ENCODE results near the gene TSKS. TPM values are rescaled to one million over a fixed set of nuclear protein-coding genes. Genes with fewer than 3 reads are reported as not detected.

Gene TSKS
- total RNA-seq, 2 experiments from 2014 or later: not detected

DNA sequence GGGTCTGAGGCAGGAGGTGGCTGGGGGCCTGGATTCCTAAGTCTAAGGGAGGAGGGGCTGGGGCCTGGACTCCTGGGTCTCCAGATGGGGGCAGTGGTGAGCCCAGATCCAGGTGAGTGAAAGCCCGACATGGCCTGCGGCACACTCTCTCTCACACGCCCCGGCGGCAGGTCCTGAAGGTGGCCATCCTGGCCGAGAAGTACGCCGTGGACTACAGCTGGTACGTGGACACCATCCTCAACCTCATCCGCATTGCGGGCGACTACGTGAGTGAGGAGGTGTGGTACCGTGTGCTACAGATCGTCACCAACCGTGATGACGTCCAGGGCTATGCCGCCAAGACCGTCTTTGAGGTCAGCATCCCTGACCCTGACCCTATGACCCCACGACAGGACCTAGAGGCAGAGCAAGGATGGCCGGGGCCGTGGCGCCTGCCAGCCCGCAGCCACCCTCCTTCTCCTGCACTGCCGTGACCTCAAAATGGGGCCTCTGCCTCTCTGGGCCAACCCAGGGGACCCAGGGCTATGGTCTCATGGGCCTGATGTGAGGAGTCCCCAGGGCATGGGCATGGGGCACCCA, 36.8 kb upstream of the TSKS start:
- no TSS peak for BruUV-seq (replicated peaks)
- Histone ChIP-seq H3K79me2 (ENCODE audit: insufficient read depth, low read depth, low read length) (no peaks in the 10 kb centered on the region), H4K20me1 (ENCODE audit: insufficient read depth, low read length) (no peaks in the 10 kb centered on the region), H3K4me1 (ENCODE audit: insufficient read depth, low read length, poor library complexity, severe bottlenecking) (no peaks in the 10 kb centered on the region), H3K9me3 (ENCODE audit: low read length) (no peaks in the 10 kb centered on the region), H3K27ac (ENCODE audit: low read depth, low read length, poor library complexity, severe bottlenecking) (no peak overlapping the region), H3K9me2 (ENCODE audit: insufficient read depth, low read length) (no peaks in the 10 kb centered on the region), H2AFZ (ENCODE audit: low read length) (no peak overlapping the region), H3K4me3 (ENCODE audit: low read depth, low read length, poor library complexity, severe bottlenecking) (no peak overlapping the region), H3K4me2 (ENCODE audit: low read length) (no peak overlapping the region), H3K36me3 (ENCODE audit: insufficient read depth, low read length) (peaks cover 84% of the 10 kb centered on the region)
- intact Hi-C loops (cut with micrococcal nuclease; ENCODE audit: unreplicated experiment): no loop called here
- peak; percentile 17 for DNase-seq (ENCODE audit: low spot score)
- POLR2A ChIA-PET: no interaction called here
- no peak for TF ChIP-seq EZH2phosphoT487 (IDR thresholded peaks at IDR 0.05; ENCODE audit: borderline replicate concordance, low read depth, low read length)
- TF ChIP-seq, protein P1, sequence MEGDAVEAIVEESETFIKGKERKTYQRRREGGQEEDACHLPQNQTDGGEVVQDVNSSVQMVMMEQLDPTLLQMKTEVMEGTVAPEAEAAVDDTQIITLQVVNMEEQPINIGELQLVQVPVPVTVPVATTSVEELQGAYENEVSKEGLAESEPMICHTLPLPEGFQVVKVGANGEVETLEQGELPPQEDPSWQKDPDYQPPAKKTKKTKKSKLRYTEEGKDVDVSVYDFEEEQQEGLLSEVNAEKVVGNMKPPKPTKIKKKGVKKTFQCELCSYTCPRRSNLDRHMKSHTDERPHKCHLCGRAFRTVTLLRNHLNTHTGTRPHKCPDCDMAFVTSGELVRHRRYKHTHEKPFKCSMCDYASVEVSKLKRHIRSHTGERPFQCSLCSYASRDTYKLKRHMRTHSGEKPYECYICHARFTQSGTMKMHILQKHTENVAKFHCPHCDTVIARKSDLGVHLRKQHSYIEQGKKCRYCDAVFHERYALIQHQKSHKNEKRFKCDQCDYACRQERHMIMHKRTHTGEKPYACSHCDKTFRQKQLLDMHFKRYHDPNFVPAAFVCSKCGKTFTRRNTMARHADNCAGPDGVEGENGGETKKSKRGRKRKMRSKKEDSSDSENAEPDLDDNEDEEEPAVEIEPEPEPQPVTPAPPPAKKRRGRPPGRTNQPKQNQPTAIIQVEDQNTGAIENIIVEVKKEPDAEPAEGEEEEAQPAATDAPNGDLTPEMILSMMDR (conservative IDR thresholded peaks at IDR 0.05; ENCODE audit: low read length): peak; percentile 57
- CTCF ChIA-PET (ENCODE audit: unreplicated experiment): interaction anchor here (0.6 kb wide), 1 partner anchor 539 kb away, joined by 3 read pairs; no protein-coding TSS in a partner anchor

DNA sequence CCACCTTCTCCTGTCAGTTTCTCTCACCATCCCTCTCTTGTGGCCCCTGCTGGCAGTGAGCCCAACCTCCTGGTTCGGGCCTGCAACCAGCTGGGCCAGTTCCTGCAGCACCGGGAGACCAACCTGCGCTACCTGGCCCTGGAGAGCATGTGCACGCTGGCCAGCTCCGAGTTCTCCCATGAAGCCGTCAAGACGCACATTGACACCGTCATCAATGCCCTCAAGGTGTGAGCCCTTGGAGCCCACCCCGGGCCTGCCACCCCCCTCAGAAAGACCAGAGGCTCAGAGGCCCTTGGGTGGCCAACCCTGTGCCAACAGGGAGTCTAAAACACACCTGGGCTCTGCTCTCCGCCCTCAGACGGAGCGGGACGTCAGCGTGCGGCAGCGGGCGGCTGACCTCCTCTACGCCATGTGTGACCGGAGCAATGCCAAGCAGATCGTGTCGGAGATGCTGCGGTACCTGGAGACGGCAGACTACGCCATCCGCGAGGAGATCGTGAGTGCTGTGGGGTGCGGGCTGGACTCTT, 36.2 kb upstream of the TSKS start:
- POLR2A ChIA-PET: no interaction called here
- CTCF ChIA-PET (ENCODE audit: unreplicated experiment): no interaction called here

DNA sequence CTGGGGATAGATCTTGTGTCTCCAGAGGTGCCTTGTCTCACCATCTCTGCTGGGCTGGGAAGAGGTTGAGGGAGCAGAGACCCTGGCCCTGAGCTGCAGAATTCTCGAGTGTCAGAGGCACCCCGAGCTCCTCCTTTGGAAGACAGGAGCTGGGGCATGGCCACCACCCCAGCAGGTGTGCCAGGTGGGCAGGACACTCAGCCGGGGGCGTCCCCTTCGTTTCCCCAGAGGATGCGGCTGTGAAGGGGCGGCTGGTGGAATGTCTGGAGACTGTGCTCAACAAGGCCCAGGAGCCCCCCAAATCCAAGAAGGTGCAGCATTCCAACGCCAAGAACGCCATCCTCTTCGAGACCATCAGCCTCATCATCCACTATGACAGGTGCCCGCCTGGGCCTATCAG, 35.5 kb upstream of the TSKS start:
- ChIA-PET CTCF (ENCODE audit: unreplicated experiment) (no interaction called here), POLR2A (interaction anchor here (1.2 kb wide), 1 partner anchor 14 kb away, joined by 3 read pairs; no protein-coding TSS in a partner anchor)
- H3K4me2 ChIP-seq (ENCODE audit: low read length): no peak overlapping the region
- H3K36me3 ChIP-seq (ENCODE audit: insufficient read depth, low read length): peaks cover 79% of the 10 kb centered on the region
- H3K4me1 ChIP-seq (ENCODE audit: insufficient read depth, low read length, poor library complexity, severe bottlenecking): no peaks in the 10 kb centered on the region
- BruUV-seq (replicated peaks): no TSS peak
- no peak for DNase-seq (ENCODE audit: low spot score)
- intact Hi-C loops (cut with micrococcal nuclease; ENCODE audit: unreplicated experiment): no loop called here
- no peaks in the 10 kb centered on the region for H3K9me3 ChIP-seq (ENCODE audit: low read length)
- no peak overlapping the region for H3K27ac ChIP-seq (ENCODE audit: low read depth, low read length, poor library complexity, severe bottlenecking)
- TF ChIP-seq, protein P1 (conservative IDR thresholded peaks at IDR 0.05; ENCODE audit: low read length): no peak
- no peak for TF ChIP-seq EZH2phosphoT487 (IDR thresholded peaks at IDR 0.05; ENCODE audit: borderline replicate concordance, low read depth, low read length)
- no peaks in the 10 kb centered on the region for H4K20me1 ChIP-seq (ENCODE audit: insufficient read depth, low read length)
- H3K9me2 ChIP-seq (ENCODE audit: insufficient read depth, low read length): no peaks in the 10 kb centered on the region
- no peak overlapping the region for H3K4me3 ChIP-seq (ENCODE audit: low read depth, low read length, poor library complexity, severe bottlenecking)
- H2AFZ ChIP-seq (ENCODE audit: low read length): no peak overlapping the region
- no peaks in the 10 kb centered on the region for H3K79me2 ChIP-seq (ENCODE audit: insufficient read depth, low read depth, low read length)

More for the DNA sequence above, 36.2 kb upstream of the TSKS start:
- Histone ChIP-seq H3K79me2 (ENCODE audit: insufficient read depth, low read depth, low read length) (no peaks in the 10 kb centered on the region), H4K20me1 (ENCODE audit: insufficient read depth, low read length) (no peaks in the 10 kb centered on the region), H3K27ac (ENCODE audit: low read depth, low read length, poor library complexity, severe bottlenecking) (no peak overlapping the region), H3K4me3 (ENCODE audit: low read depth, low read length, poor library complexity, severe bottlenecking) (no peak overlapping the region), H2AFZ (ENCODE audit: low read length) (no peak overlapping the region), H3K9me2 (ENCODE audit: insufficient read depth, low read length) (no peaks in the 10 kb centered on the region), H3K36me3 (ENCODE audit: insufficient read depth, low read length) (peaks cover 82% of the 10 kb centered on the region), H3K9me3 (ENCODE audit: low read length) (no peaks in the 10 kb centered on the region), H3K4me2 (ENCODE audit: low read length) (no peak overlapping the region), H3K4me1 (ENCODE audit: insufficient read depth, low read length, poor library complexity, severe bottlenecking) (no peaks in the 10 kb centered on the region)
- TF ChIP-seq, protein P1 (conservative IDR thresholded peaks at IDR 0.05; ENCODE audit: low read length): no peak
- TF ChIP-seq EZH2phosphoT487 (IDR thresholded peaks at IDR 0.05; ENCODE audit: borderline replicate concordance, low read depth, low read length): no peak
- intact Hi-C loops (cut with micrococcal nuclease; ENCODE audit: unreplicated experiment): no loop called here
- no peak for DNase-seq (ENCODE audit: low spot score)
- BruUV-seq (replicated peaks): no TSS peak

Measured in OCI-LY7 (cell line).